GM19324 (cell line): ENCODE measurements around the gene SYVN1.
"Not testable (repeated sequence)": the region's sequence is repeated elsewhere in the genome, so short reads cannot be mapped to it uniquely, and the experiment has no call there.

Experiments
- ATAC-seq: cut with Tn5 transposase; IDR thresholded peaks from one replicate; pipeline ENCODE4 v1.9.1; 2021; ENCODE audit warnings: mild to moderate bottlenecking, moderate library complexity; ENCODE audit not compliant: unreplicated experiment, low FRiP score

SYVN1 gene

DNA sequence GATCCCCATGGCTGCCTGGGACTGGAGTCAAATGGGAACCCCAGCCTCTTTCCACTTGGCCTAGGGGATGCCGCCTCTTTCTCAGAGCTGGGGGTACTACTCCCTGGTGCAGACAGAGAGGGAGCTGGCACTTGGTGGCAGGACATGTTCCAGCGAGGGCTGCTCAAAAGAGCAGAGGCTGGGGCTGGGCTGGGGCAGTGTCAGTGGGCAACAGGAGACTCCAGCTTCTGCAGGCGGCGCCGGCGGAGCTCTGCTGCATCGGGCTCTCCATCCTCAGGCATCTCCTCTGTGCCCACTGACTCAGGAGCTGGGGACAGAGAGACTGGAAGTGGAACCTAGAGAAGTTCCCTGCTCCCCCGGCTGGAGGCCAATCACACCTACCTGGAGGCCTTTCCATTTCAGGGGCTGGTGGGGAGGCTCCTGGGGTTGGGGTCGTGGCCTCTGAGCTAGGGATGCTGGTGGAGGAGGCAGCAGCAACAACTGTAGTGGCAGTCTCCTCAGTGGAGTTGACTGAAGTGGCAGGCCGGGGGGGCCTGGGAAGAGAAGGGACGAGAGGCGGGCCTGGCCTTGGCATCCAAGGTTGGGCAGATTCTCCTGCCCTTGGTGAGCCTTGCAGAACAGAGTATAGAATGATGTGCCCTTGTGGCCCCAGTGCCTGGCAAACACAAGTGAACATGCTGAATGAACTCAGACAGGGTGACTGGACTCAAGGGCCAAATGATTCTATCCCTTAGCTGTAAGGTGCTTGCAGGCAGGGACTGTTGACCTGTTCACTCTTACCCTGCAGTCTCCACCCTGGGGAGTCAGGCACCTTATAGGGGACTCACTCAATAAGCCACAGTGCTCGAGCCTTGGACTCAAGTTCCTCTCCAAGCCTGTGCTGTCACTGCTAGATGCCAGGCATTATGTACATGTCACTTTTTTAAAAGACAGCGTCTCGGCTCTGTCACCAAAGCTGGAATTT, 5.9 kb downstream of the SYVN1 start:
- ATAC-seq = no peak

DNA sequence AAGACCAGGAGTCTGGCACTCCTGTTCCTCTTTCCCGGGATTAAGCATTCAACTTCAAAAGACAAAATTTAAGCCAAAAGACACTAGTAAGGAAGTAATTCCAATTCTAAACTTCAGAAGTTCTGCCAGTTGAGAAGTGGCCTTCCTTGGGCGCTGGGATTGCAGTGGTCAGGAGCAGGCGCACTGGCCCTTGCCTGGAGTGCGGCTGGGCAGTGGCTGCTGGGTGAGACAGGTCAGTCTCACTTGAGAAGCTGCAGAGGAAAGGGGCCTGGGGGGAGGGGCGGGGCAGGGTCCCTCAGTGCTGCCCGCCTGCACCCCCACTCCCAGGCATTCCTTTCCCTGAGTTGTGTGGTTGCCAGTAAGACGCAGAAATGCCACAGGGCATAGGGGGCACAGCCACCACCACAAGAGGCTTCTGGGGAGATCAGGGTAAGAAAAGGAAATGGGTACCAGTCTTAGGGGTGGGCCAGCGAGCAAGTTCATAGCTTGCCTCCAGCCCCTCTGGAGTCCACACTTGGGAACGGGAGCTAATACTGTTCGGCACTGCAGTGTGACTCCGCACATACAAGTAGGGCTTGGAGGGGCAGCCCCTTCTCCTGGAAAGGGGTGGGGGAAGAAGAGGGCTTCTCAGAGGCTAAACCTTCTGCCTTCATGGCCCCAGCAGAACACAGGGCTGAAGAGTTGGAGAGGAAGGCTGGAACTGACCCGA, 6.7 kb downstream of the SYVN1 start:
- no peak for ATAC-seq

DNA sequence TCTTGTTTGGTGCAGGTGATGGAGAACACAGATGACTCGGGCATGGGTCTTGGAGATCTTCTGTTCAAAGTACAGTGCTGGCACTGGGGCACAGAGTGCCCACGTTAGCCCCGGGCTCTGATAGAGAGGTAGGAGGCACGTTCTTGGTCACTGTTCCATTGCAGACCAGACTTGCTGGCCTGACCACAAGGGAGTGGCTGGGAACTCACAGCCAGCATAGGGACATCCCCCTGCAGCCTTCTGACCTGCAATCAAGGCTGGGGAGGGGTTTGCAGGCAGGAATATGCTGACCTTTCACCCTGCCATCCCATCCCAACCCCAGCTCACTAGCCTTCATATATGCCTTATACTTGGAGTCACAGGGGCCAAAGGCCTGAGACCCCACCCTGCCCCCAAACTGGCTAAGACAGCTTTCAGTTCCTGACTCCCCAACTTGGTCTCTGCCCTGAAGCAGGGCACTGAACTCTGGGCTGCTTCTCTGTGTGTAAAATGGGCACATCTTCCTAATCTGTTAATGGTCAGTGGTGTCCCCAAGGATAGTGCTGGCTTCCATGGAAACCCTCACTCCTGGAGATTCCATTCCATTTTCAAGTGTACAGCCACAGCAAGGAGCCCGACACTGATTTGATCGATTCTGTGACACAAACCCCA, 7.6 kb downstream of the SYVN1 start:
- no peak for ATAC-seq

DNA sequence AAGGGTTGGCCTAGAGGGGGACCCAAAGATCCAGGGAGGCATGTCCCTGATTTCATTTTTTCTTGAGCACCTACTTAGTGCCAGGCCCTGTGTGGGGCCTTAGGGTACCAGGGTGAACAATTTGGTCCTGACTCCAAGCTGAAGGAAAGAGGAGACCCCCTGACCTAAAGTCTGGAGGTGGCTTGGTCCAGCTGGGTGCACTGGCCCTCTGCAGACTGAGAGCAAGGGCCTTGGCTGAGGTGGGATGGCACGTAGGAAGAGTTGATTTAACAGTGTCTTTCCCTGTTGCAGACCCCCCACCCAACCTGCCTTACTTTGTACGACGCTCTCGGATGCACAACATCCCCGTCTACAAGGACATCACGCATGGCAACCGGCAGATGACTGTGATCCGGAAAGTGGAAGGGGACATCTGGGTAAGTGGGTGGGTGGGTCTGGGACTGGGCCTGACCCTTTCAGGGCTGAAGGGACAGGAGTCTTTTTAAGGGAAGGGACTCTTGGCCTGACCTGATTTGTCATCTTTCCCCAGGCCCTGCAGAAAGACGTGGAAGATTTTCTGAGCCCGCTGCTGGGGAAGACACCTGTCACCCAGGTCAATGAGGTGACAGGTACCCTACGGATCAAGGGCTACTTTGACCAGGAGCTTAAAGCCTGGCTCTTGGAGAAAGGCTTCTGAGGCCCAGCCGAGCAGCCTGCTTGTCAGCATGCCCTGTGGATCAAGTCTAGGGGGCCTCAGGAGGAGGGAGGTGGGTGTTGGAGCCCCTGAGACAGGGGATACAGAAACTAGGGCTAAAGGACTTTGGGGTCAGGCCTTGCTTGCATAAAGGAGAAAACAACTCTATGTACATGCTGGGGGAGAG, 8.9 kb downstream of the SYVN1 start:
- ATAC-seq = no peak

DNA sequence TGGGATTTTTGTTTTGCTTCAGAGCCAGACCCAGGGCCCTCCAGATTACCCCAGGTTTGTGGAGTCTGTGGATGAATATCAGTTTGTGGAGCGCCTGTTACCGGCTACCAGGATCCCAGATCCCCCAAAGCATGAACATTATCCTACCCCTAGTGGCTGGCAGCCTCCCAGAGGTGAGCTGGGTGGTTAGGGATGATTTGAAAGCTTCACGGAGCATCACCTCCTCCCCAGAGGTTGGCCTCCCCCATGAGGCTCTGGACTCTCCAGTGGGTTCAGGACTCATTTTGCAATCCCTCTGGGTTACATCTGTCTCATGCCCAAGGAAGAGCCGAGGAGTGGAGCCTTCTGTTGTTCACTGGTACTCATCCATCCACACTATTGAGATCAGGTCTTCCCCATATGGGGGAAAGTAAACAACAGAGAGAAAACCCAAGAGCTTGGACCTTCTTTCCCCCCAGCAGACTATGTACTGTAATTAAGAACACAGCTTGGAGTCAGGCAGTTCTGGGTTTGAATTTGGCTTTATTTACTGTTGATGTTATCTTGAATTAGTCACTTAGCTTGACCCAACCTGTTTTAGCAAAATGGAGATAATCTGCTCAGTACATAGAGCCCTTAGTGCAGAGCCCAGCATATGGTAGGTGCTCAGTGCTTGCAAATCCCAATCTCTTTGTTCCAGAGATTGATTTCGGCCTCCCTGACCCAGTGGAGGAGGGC, 9.7 kb downstream of the SYVN1 start:
- ATAC-seq = no peak

DNA sequence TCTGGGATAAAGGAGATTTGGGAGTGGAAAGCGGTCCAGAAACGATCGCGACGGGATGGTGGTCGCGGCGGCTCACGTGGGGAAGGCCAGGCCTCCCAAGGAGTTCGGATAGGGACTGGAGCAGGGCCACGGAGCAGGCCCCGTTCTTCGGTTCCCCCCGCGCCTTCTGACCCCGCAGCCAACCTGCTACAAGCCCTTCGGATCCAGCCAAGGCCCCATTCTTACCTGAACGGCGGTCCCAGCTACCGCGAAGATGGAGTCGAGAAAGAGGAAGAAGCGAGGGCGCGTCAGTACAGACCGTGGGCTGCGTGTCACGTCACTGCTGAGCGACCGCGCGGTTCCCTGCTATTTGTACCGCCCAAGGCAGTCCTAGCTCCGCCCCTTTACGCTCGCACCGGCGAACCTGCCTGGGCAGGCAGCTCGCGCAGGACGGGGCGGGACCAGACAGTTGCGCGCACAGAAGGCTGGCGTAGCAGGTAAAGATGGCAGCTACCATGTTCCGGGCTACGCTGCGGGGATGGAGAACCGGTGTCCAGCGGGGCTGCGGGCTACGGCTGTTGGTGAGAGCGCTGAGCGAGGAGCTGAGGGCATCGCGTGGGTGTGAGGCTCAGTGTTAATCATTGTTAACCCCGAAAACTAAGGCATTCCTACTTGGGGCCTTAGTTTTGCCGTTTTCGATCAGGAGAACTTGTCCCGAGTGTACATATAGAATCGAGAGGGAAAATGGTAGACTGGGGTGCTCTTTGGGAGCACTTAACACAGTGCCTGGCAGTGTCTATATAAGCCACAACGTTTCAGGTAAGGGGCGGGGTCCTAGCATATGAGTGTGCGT, 12.2 kb downstream of the SYVN1 start, which contains the start of the genes FAU and MRPL49:
Gene FAU (minus strand): TSS at position 270 of the 832 bp plus-strand sequence. CDS start 321 bp downstream, outside the sequence.
Gene MRPL49 (plus strand): TSS at position 457 of the 832 bp plus-strand sequence. CDS start 26 bp downstream, at position 483.
- ATAC-seq = peak; percentile 65

DNA sequence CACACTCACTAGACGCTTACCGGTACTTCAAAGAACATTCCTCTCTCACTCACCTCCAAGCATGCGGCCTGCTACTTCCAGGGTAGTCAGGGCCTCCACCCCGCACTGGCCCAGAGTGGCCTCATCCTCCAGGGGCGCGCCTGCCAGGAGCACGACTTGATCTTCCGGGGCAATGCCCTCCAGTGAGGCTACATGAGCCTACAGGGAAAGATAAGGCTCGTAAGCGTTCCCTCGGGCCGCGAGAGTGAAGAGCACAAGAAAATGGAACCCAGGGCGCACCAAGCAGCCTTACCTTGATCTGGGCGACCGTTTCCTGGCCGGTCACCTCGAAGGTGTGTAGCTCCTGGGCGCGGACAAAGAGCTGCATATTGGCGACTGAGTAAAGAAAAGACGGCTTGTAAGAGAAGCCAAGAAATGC, 12.9 kb downstream of the SYVN1 start:
- ATAC-seq = no peak

DNA sequence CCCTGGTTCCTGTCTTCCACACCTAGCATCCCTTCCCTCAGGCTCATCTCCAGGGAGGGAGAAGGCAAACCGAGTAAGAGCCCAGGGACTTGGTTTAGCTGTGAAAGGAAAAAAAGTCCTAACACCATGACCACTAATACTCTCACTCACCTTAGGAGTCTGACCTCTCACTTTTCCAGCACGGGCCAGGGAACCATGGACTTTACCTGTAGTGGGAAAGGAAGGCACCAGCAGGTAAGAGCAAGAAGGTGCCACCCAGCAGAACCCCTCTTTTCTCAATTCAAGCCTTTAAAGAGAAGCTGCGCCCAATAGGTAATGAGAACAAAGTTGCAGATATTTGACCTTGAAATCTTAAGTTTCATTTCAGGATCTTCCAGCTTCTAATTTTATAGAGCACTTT, 13.5 kb downstream of the SYVN1 start:
- no peak for ATAC-seq

DNA sequence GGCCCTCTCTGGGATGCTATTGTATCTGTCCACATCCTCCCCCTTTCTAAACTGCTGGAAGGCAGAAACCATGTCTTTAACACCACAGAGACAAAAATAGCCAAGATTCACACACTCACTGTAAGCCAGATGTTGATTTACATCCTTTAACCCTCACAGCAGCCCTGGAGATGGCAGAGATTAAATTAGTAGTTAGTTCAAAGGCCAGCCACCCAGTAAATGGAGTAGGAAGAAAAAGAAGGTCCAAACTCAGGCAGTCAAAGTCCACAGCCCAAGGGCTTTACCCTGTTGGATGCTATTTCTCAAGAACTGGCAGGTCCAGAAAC, 14.7 kb downstream of the SYVN1 start:
- no peak for ATAC-seq

DNA sequence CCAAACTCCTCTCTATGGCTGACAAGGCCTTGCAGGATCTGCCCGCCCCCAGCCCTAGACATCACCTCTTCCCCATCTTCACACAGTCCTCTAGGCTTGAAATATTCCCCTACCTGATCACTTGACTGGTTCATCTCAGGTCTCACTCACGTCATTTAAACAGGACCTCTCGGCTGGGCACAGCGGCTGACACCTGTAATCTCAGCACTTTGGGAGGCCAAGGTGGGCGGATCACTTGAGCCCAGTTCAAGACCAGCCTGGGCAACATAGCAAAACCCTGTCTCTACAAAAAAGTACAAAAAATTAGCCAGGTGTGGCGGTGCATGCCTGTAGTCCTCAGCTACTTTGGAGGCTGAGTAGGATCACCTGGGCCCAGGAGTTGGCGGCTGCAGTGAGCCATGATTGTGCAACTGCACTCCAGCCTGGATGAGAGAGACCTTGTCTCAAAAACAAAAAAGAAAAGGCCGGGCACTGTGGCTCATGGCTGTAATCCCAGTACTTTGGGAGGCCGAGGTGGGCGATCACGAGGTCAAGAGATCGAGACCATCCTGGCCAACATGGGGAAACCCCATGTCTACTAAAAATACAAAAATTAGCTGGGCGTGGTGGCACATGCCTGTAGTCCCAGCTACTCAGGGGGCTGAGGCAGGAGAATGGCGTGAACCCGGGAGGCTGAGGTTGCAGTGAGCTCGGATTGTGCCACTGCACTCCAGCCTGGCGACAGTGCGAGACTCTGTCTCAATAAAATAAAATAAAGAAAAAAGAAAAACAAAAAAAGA, 15.2 kb downstream of the SYVN1 start:
- ATAC-seq = not testable (repeated sequence)

DNA sequence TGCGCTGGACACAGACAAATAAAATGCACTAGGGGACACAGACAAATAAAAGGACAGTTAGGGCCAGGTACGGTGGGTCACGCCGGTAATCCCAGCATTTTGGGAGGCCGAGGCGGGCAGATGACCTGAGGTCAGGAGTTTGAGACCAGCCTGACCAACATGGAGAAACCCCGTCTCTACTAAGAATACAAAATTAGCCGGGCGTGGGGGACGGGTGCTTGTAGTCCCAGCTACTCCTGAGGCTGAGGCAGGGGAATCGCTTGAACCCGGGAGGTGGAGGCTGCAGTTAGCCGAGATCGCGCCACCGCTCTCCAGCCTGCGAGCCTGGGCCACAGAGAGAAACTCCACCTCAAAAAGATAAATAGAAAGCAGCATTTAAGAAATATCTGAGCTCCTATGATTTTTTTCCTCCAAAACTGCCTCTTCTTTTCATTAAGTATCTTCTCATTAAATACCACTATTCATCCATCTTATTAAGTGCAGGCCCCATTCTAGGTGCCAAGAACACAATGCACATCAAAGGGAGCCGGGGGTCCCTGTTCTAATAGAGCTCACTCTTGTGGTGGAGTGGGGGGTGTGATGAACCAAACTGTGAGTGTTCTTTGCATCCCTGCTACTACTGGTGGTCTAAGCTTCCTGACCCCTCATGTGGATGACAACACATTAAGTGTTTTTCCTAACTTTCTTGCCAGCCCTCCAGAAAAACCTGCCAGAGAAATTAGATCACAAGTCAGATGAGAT, 16.1 kb downstream of the SYVN1 start:
- ATAC-seq = no peak

DNA sequence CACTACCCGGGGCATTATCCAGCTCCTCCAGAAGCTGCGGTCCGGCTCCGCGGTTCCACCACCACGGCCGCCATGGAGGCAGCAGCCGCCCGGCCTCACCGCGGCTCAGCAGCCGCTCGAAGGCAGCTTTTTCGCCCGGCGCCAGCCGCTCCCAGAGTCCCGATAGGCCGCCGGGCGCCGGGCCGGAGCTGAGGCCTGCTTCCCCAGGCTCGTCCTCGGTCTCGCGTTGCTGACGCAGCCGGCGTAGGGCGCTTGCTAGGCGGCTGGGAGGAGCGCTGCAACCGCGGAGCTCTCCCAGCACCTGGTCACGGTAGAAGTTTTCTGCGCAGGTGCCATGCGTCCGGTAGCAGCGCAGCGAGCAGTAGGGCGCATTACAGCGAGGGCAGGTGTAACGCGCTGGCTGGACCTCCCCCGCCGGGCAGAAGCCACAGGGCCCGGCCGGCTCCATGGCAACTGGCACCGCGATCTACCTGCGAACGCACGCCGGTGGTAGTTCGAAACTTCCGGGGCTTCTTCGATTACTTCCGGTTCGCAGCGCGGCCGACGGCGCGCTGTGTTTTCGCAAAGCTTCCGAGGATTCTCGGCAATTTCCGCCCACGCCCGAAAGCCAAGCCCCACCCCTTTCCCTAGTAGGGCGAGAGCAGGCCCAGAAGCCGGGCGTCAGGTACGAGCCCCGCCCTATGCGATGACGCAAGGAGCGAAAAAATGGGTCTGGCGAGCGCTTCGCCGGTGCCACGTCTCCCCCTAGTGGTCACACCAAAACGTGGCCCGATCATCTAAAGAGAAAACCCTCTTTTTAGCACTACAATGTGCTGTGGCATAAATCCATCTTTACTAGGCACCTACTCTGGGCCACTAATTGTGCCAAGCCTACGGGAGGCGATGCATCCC, 16.9 kb downstream of the SYVN1 start, which contains the start of gene ZNHIT2:
Gene ZNHIT2 (minus strand): TSS at position 496 of the 891 bp plus-strand sequence. CDS start 48 bp downstream, at position 448.
- ATAC-seq = peak; percentile 71

DNA sequence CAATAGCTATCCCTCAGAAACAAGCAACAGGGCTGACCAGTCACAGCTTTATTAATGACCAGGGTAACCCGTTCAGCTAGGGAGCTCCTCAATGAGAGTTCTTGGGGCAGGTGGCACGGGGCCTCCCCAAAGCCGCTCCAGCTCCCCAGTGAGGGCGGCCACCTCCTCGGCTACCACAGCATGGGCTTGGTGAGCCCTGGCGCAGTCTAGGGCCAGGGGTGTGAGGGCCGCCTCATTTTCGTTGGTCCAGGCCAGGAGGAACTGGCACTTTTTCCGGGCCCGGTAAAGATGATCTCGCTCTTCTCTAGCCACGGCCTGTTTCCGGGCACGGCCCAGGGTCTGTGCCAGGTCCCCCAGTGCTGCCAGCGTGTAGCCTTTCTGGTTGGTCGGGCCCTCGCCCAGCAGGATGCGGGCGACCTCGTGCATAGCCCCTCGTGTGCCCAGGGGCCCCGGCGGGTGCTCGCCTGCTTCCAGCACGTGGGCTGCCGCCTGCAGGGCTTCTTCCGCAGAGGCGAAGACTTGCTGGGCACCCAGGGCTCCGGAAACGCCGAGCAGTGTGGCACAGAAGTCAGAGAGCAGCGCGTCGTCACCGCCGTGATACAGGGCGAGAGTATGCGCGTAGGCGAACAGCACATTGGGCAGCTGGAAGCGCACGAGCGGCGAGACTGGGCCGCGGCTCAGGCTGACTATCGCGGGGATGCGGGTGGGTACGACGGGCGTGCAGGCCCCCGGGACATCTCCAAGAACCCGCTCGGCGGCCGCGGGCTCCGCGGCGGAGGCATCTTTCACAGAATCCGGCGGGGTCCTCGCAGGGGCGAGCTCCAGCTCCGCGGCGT, 17.7 kb downstream of the SYVN1 start:
- ATAC-seq = peak; percentile 3

DNA sequence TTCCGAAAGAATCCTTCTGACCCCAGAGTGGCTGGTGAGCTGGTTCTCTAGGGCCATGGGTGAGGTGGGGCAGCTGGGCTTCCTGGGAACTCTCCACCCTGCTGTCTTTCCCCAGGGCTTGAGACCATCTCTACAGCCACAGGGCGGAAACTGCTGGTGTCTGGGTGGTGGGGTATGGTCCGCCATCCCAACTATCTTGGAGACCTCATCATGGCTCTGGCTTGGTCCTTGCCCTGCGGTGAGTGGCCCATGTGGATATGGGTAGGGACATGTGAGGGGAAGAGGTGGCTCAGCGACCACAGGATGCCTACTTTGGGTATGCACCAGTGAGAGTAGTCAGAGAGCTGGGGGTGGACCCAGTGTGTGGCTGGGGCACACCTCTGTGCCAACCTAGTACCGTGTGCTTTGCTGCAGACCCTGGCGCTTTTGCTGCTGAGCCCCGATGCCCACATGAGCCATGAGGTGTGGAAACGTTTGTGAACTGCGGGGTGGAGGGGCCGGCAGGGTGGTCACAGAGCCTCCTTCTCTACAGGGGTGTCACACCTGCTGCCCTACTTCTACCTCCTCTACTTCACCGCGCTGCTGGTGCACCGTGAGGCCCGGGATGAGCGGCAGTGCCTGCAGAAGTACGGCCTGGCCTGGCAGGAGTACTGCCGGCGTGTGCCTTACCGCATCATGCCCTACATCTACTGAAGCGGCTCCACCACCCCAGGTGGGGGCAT, 18.8 kb downstream of the SYVN1 start:
- ATAC-seq = no peak
